ENCODE data around the gene GCK. TPM values are rescaled to one million over a fixed set of nuclear protein-coding genes. Genes with fewer than 3 reads are reported as not detected.

GCK gene
- total and polyA plus RNA-seq, 11 donors = 0.54 to 5.7 (median 1.9) TPM

DNA sequence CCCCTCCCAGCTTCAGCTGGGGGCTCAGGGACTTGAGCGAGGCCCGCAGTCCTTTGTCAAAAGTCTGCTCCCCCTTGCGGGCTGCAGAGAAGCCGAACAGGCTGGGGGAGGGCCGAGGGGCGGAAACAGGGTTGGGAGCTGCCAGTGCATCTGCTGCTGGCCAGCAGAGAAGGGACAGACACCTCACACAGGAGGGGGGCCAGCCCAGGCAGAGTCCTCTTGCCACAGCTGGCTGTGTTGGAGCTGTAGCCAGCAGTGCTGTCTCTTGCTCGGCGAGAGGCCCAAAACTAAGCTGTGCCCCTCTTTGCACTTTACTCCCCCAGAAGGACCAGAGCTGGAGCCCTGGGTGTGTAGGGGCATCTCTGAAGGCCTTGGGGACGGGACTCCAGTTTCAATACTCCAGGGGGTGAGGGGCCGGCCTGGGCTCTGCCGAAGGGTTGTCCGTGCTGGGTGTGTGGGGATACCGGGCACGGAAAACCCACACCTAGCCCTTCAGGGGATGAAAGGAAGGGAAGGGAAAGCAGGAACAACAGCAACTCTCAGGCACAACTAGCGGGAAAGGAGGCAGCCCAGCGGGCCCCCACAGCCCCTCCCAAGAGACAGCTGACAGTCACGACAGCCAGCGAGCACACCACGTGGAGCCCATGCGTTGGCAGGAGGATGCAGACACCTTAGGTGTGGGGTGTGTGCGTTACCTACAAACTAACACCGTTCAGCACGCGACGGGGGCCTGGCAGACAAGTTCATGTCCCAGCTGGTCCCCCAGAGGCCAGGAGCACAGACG lies 29.4 kb upstream of the GCK start:
- Histone ChIP-seq H3K9me3 (no peaks in the 10 kb centered on the region), H3K27ac (no peak overlapping the region), H3K4me1 (peaks cover 0 to 3% (median 0%) of the 10 kb centered on the region in 12 donors), H3K27me3 (no peaks in the 10 kb centered on the region), H3K36me3 (peaks cover 0 to 11% (median 0%) of the 10 kb centered on the region in 9 donors), H3K4me3 (no peak overlapping the region)
- WGBS, 4 donors = 72 to 80% (median 77%) methylated on average over 18 to 26 of the region's 26 CpGs
- ATAC-seq = no peak
- intact Hi-C loops (cut with DNase I) = no loop called here
- peak in 2 of 5 donors; percentile 19 to 50 for DNase-seq
- no peak for TF ChIP-seq POLR2A (IDR thresholded peaks at IDR 0.05)
- TF ChIP-seq, protein P1, sequence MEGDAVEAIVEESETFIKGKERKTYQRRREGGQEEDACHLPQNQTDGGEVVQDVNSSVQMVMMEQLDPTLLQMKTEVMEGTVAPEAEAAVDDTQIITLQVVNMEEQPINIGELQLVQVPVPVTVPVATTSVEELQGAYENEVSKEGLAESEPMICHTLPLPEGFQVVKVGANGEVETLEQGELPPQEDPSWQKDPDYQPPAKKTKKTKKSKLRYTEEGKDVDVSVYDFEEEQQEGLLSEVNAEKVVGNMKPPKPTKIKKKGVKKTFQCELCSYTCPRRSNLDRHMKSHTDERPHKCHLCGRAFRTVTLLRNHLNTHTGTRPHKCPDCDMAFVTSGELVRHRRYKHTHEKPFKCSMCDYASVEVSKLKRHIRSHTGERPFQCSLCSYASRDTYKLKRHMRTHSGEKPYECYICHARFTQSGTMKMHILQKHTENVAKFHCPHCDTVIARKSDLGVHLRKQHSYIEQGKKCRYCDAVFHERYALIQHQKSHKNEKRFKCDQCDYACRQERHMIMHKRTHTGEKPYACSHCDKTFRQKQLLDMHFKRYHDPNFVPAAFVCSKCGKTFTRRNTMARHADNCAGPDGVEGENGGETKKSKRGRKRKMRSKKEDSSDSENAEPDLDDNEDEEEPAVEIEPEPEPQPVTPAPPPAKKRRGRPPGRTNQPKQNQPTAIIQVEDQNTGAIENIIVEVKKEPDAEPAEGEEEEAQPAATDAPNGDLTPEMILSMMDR (IDR thresholded peaks at IDR 0.05) = no peak

DNA sequence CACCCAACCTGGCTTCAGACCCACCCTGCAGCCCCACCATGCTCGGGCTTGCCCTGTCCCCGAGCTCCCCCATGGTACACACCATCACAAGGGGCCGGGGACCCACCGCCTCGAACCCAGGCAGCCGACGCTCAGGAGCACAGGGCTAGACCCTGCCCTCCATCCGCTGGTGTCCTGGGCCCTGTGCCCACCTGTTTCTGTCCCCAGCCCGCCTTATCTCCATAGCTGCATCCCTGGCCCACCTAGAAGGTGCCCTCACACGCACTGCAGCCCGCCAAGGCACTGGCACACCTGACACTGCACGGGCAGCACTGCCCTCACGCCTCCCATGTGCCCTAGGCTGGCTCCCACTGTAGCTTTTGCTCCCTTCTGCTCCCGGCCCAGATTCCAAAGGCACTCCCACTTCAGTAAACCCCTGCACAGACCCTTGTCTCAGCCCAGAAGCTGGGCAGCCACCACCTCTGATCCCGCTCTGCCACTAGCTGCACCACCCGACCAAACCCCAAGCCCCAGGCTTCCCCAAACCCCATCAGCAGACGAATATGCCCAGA lies 28.7 kb upstream of the GCK start:
- no peak overlapping the region for H3K27ac ChIP-seq
- H3K4me3 ChIP-seq = no peak overlapping the region
- H3K36me3 ChIP-seq = peaks cover 0 to 18% (median 6%) of the 10 kb centered on the region in 9 donors
- WGBS, 4 donors = 81 to 83% (median 82%) methylated on average over 17 of the region's 17 CpGs
- H3K4me1 ChIP-seq = peaks cover 0 to 3% (median 0%) of the 10 kb centered on the region in 12 donors
- ATAC-seq (no peak), DNase-seq (peak in 1 of 5 donors; percentile 12)
- TF ChIP-seq, protein P1 (IDR thresholded peaks at IDR 0.05) = no peak
- TF ChIP-seq POLR2A (IDR thresholded peaks at IDR 0.05) = no peak
- intact Hi-C loops (cut with DNase I) = no loop called here
- no peaks in the 10 kb centered on the region for H3K9me3 ChIP-seq
- no peaks in the 10 kb centered on the region for H3K27me3 ChIP-seq

DNA sequence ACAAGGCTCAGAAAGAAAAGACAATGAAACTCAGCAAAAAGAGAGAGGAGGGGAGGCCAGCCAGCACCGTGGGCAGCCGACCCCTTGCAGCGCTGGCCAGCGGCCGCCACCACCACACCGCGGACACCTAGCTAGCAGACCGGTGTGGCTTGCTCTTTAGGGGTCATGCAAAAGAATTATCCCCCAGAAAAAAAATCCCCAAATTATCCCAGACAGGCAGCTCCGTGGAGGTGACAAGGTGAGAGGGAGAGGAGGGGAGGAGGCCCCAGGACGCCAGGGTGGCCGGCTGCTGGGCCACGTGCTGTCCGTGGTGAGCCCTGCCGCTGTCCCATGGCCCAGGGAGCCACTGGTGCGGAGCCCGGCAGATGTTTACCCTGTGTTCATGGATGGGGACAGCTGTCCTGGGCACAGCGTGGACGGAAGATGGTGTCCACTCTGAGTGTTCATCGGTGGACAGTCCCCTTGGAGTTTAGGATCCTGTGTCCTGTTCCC lies 28.0 kb upstream of the GCK start:
- Histone ChIP-seq H3K9me3 (no peaks in the 10 kb centered on the region), H3K4me1 (peaks cover 0 to 3% (median 0%) of the 10 kb centered on the region in 12 donors), H3K36me3 (peaks cover 0 to 25% (median 13%) of the 10 kb centered on the region in 9 donors), H3K27ac (no peak overlapping the region), H3K4me3 (no peak overlapping the region), H3K27me3 (no peaks in the 10 kb centered on the region)
- WGBS, 4 donors = 82 to 86% (median 84%) methylated on average over 14 to 19 of the region's 19 CpGs
- no peak for ATAC-seq
- DNase-seq = peak in 1 of 5 donors; percentile 50
- intact Hi-C loops (cut with DNase I) = no loop called here
- TF ChIP-seq, protein P1 (IDR thresholded peaks at IDR 0.05) = no peak
- no peak for TF ChIP-seq POLR2A (IDR thresholded peaks at IDR 0.05)

DNA sequence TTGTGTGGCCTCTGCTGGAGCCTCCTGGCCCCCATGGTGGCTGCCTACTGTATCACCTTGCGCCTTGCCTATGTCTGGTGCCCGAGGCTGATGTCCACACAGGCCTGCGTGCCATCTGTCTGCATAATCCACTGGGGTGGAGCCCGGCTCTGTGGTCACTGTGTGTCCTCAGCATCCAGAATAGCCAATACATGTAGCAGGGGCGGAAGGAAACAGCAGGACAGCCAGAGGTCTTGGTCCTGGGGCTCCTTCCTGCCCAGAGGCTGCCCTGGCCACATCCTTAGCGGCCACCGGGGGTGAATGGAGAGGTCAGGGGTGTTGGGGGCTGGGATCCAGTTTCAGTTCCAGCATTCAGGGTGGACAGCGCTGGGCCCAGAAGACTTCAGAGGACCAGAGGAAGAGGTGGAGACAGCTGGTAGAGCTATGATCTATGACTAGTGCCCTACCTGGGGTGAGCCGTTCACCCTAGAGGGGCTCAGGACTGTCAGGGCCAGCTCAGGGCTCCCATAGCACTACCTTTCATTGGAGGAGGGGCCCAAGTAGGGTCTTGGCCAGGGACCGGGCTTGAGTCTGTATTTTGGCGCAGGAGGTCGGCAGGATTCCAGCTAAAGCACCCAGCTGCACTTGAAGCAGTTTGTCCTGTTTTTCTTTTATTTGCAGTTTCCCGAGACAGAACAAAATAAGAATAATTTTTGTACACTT lies 27.4 kb upstream of the GCK start:
- Histone ChIP-seq H3K9me3 (no peaks in the 10 kb centered on the region), H3K36me3 (peaks cover 0 to 31% (median 19%) of the 10 kb centered on the region in 9 donors), H3K4me1 (peaks cover 0 to 3% (median 0%) of the 10 kb centered on the region in 12 donors), H3K27me3 (no peaks in the 10 kb centered on the region), H3K27ac (no peak overlapping the region), H3K4me3 (no peak overlapping the region)
- TF ChIP-seq, protein P1 (IDR thresholded peaks at IDR 0.05) = no peak
- TF ChIP-seq POLR2A (IDR thresholded peaks at IDR 0.05) = no peak
- peak in 1 of 5 donors; percentile 8 for DNase-seq
- intact Hi-C loops (cut with DNase I) = no loop called here
- no peak for ATAC-seq
- WGBS, 4 donors = 66 to 78% (median 73%) methylated on average over 10 to 13 of the region's 13 CpGs

Data from heart left ventricle (tissue), 16 donors.